ENCODE results near the gene SCN1A.

Gene SCN1A

GRCh38 chr2:166082736-166083135 is 45.1 kb downstream of the SCN1A start:
- in situ Hi-C loops (cut with MboI; ENCODE audit: low sequenced_read_pairs), result no loop called here

- in situ Hi-C loops (cut with MboI; ENCODE audit: low sequenced_read_pairs), result no loop called here
These were observed 46.0 kb downstream of the SCN1A start for GRCh38 chr2:166081852-166082251.

- in situ Hi-C loops (cut with MboI; ENCODE audit: low sequenced_read_pairs), result no loop called here
These were observed 46.6 kb downstream of the SCN1A start for GRCh38 chr2:166081131-166081632.

DNA sequence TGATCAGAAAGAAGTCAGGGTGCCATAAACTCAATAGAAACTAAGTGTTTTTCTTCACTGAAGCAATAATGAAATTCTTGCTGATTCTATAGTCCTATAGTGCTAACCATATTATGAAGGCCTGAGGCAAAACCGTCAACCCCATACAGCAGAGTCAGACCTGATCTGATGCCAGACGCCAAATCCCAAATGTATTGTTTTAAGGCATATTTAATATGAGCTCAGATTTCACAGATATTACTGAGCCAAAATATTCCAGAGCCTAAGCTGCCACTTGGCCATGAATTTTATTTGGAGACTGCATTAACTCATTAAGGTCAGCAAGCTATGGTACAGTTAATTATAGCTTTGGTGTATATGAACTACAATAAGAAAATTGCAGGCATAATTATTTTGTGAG is 53.4 kb downstream of the SCN1A start:
- in situ Hi-C loops (cut with MboI; ENCODE audit: low sequenced_read_pairs), result no loop called here

DNA sequence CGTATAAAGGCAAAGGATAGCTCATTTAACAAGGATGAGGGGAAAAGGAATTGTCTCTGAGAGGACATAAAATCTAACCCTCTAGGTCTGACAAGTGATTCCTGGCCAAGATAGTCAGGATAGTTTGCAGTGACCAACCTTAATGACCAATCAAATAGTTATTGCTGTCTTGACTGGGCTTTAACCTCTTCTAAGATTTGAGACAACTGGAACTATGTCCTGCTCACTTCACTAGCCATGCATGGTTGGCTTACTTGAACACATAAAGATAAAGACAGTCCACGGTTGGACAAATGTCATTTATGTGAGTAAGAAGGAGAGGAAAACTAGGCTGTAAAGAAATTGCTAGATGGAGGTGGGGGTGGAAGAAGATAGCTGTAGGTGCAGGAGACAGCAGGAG is 53.8 kb downstream of the SCN1A start:
- in situ Hi-C loops (cut with MboI; ENCODE audit: low sequenced_read_pairs), result no loop called here

DNA sequence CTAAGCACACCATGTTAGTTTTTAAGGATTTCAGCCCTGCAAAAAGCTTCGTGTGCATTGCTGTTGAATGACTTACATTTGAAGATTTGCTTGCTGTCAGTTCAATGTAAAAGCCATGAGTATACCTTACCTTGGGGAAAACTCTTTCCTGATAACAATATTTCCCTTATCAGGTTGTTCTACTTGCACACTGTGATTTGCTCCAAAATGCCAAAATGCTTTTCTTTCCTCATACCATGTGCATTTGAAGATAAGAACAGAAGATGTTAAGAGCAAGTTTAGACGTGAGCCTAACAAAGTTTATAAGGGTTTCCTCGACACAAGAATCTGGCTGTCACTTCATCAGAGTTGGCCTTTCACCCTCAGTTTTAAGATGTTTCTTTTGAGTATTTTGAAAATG is 57.6 kb downstream of the SCN1A start:
- in situ Hi-C loops (cut with MboI; ENCODE audit: low sequenced_read_pairs), result no loop called here

DNA sequence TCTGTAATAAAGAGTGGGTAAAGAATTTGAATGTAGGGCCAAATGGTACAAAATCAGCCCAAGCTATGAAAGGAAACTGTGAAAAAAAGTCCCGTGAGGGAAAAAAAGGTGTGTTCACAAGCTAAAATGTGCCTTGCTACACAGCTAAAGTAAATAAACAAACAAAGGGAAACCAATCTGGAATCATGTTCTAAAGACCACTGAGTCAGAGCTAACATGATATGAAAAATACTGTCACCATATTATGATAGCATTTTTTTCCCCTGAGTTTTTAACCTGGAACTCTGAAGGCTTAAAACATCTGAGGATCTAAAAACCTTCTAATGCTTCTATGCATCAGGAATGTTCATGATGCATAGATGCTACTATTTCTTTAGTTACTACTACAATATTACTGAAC is 58.8 kb downstream of the SCN1A start:
- in situ Hi-C loops (cut with MboI; ENCODE audit: low sequenced_read_pairs), result no loop called here

- in situ Hi-C loops (cut with MboI; ENCODE audit: low sequenced_read_pairs), result no loop called here
These were observed 60.6 kb downstream of the SCN1A start for GRCh38 chr2:166067229-166067628.

- in situ Hi-C loops (cut with MboI; ENCODE audit: low sequenced_read_pairs), result no loop called here
These were observed 67.6 kb downstream of the SCN1A start for GRCh38 chr2:166060191-166060590.

GRCh38 chr2:166057370-166058164 is 70.3 kb downstream of the SCN1A start:
- in situ Hi-C loops (cut with MboI; ENCODE audit: low sequenced_read_pairs), result no loop called here

DNA sequence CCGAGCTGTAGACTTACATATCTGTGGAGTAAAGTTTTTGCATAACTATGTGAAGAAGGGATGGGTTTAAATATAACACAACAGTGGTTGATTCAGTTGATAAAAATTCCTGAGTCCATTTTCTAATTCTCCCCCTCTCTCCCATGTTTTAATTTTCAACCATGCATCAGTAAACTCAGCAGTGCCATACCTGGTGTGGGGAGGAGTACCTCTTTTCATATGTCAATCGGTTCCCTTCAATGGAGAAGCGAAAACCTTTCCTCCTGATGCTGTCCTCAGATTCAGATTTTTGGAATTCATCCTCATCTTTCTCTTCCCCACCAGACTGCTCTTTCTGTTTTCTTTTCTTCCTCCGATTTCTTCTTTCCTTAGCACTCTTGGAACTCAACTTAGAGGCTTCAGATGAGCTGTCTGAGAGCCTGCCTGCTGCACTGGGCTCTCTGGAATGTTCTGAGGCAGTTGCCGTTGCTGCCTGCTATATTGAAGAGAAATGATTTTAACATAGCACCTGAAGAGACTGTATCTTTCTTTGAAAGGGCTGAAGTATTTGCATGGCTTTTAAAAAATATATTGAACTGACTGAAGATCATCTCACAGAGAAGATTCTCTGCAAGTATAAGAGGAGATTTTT is 82.9 kb downstream of the SCN1A start:
- in situ Hi-C loops (cut with MboI; ENCODE audit: low sequenced_read_pairs), result no loop called here

- in situ Hi-C loops (cut with MboI; ENCODE audit: low sequenced_read_pairs), result no loop called here
These were observed 84.9 kb downstream of the SCN1A start for GRCh38 chr2:166042768-166043390.

DNA sequence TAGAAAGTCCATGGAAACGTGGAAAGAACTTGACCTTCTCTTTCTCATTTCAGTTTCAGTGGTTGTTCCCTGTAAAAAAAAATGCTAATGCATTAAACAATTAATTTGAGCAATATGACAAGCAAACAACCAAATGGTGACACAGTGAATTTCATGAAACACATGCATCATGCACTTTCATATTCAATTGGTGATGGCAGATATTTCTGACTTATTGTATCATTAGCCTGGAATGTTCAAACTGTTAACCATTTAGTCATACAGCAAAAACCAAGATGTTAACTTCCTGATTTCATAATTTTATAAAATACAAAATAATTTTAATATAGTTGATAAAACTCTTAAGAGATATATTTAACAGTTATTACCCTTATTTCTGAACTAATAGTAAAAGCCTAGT is 85.5 kb downstream of the SCN1A start:
- in situ Hi-C loops (cut with MboI; ENCODE audit: low sequenced_read_pairs), result no loop called here

DNA sequence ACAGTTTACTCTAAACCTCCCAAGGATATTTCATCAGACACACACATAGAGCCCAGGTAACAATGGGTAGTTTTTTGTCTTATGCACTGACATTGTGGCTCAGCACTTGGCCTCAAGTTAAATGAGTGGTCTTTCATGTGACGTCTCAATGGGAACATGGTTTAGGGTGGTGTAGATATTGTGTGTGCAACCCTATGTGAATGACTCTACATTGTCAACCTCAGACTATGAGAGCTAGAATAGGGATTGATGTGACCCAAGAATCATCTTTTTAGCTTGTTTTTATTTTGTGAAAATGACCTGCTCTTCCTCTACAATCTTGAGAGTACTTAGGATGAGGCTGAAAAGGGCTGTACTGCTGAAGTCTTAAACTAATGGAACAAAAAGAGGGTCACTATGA is 86.2 kb downstream of the SCN1A start:
- in situ Hi-C loops (cut with MboI; ENCODE audit: low sequenced_read_pairs), result no loop called here

DNA sequence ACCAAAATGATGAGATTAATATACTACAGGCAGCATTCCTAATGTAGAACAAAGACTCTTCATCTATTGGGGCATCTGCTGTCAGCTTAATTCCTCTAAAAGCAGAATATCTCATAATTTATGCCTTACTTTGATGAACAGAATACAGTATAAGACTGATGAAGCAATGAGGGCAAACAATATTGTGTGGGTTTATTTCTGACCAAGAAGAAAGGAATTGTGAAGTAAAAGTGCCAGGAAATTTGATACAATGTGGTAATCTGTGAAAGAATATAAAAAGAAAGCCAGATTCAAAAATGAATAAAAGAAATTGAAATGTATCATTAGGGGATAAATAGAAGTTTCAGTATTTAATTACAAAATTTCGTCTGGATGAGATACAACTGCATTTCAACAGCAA is 95.5 kb downstream of the SCN1A start:
- in situ Hi-C loops (cut with MboI; ENCODE audit: low sequenced_read_pairs), result no loop called here

- in situ Hi-C loops (cut with MboI; ENCODE audit: low sequenced_read_pairs), result no loop called here
These were observed 96.8 kb downstream of the SCN1A start for GRCh38 chr2:166031054-166031453.

- in situ Hi-C loops (cut with MboI; ENCODE audit: low sequenced_read_pairs), result no loop called here
These were observed 102.5 kb downstream of the SCN1A start for GRCh38 chr2:166025313-166025712.

DNA sequence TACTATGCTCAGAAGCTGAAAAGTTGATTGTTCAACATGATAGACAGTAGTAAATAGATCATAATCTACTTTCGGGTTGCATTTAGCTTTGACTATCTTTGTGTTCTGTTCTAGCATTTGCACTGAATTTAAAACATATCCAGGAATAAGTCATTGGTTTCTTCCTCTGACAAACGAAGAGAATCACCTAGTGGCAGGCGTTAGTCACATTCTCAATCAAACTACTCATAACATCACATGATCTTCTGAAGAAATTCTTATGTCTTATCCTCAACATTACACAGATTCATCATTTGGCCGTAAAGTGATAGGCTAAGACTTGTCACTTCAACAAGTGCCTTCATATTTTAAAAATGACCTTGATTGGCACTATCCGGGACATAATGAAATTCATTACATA is 110.6 kb downstream of the SCN1A start:
- in situ Hi-C loops (cut with MboI; ENCODE audit: low sequenced_read_pairs), result no loop called here

DNA sequence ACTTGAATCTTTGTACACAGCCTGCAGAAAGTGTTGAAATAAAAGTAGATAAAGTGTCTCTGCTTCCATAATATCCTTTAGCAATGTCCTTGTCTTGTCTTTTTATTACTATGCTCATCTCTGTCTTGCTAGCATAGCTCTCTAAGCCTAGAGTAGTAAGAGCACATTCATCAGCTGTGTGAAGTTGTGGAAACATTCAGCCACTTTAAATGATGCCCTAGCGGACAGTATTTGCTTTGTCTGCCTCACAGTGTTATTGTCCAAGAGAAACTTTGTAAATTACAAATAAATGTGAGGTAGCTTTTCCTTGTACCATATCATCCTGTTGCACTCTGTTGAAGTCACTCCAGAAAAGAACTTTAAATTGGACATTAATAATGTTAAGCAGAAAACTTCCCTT is 113.9 kb downstream of the SCN1A start:
- in situ Hi-C loops (cut with MboI; ENCODE audit: low sequenced_read_pairs), result no loop called here

DNA sequence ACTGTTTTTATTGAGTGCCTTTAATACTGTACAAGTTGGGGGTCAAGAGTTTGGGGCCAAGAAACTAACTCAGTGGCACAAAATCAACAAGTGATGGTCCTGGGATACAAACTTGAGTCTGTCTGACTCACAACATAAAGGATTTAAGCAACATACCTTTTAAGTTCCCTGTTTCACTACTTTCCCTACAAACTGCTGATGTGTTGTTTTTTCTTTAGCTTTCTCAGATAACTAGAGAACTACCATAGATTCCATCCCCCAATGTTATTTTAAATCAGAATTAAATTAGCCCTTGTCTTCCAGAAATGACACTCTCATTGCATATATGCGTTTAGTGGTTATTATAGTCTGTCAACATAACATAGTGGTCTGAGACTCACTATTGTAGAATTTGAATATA is 116.2 kb downstream of the SCN1A start:
- in situ Hi-C loops (cut with MboI; ENCODE audit: low sequenced_read_pairs), result no loop called here

- in situ Hi-C loops (cut with MboI; ENCODE audit: low sequenced_read_pairs), result no loop called here
These were observed 127.4 kb downstream of the SCN1A start for GRCh38 chr2:166000401-166000800.

DNA sequence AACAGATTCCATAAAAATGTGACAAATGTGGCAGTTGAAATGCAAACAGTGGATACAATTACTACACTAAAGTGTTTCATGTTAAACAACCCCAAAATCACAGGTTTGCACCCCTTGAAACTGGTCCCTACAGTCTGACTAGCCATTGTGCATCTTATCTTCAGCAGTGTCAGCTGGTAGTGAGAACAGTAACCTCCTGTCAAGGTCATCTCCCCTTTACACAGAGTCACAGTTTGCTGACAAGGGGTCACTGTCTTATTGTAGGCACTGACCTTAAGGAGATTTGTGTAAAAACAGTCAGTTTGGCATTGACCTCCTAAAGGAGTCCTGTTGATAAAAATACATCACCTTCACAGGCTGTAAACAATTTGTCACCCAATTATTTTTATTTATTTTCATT is 137.0 kb downstream of the SCN1A start:
- in situ Hi-C loops (cut with MboI; ENCODE audit: low sequenced_read_pairs), result no loop called here
